RWPE1 (cell line): ENCODE measurements around the gene SRRM2.

ENCODE experiments used
- CTCF ChIA-PET: fragments of 350-600 bp; sonication (Branson Sonifier 250); formaldehyde crosslinking; extraction: SDS; loops from one replicate; lab custom pipeline; 2021; lab: Yijun Ruan, JAX
- POLR2A ChIA-PET: fragments of 400-600 bp; formaldehyde crosslinking; extraction: SDS; loops from one replicate; lab custom pipeline; 2020; ENCODE audit warnings: antibody characterized with exemption; ENCODE audit not compliant: low non-redundant PET; lab: Yijun Ruan, JAX
- DNase-seq: peaks from one replicate; pipeline ENCODE4 v3.0.0; 2012; ENCODE audit warnings: low spot score
- H3K27ac ChIP-seq: fragments of 450-650 bp; 2 replicates; pipeline ENCODE4 v1.5.1; 2017
- TF ChIP-seq, protein P1 (sequence below): fragments of 450-650 bp; conservative IDR thresholded peaks from 2 replicates; pipeline ENCODE4 v1.5.1; 2017; ENCODE audit warnings: low read depth, mild to moderate bottlenecking

Gene SRRM2

GRCh38 chr16:2713985-2714774 lies 38.3 kb upstream of the SRRM2 start:
- H3K27ac ChIP-seq: no peak overlapping the region
- CTCF ChIA-PET: no interaction called here
- TF ChIP-seq, protein P1, sequence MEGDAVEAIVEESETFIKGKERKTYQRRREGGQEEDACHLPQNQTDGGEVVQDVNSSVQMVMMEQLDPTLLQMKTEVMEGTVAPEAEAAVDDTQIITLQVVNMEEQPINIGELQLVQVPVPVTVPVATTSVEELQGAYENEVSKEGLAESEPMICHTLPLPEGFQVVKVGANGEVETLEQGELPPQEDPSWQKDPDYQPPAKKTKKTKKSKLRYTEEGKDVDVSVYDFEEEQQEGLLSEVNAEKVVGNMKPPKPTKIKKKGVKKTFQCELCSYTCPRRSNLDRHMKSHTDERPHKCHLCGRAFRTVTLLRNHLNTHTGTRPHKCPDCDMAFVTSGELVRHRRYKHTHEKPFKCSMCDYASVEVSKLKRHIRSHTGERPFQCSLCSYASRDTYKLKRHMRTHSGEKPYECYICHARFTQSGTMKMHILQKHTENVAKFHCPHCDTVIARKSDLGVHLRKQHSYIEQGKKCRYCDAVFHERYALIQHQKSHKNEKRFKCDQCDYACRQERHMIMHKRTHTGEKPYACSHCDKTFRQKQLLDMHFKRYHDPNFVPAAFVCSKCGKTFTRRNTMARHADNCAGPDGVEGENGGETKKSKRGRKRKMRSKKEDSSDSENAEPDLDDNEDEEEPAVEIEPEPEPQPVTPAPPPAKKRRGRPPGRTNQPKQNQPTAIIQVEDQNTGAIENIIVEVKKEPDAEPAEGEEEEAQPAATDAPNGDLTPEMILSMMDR: no peak
- POLR2A ChIA-PET: no interaction called here
- DNase-seq: no peak

GRCh38 chr16:2715064-2715463 lies 37.4 kb upstream of the SRRM2 start:
- CTCF ChIA-PET: interaction anchor here (0.7 kb wide), 1 partner anchor 22 kb away, joined by 4 read pairs; no protein-coding TSS in a partner anchor
- POLR2A ChIA-PET: no interaction called here
- H3K27ac ChIP-seq: no peak overlapping the region
- TF ChIP-seq, protein P1: no peak
- DNase-seq: no peak

GRCh38 chr16:2715519-2715918 lies 36.9 kb upstream of the SRRM2 start:
- TF ChIP-seq, protein P1: no peak
- ChIA-PET POLR2A (no interaction called here), CTCF (no interaction called here)
- no peak overlapping the region for H3K27ac ChIP-seq
- peak; percentile 48 for DNase-seq

- DNase-seq: no peak
- ChIA-PET CTCF (no interaction called here), POLR2A (no interaction called here)
- 0 out of 2 replicates have a peak overlapping the region, but pooled peaks have one; percentile 1 for H3K27ac ChIP-seq
- TF ChIP-seq, protein P1: no peak
Measured at GRCh38 chr16:2715966-2716885, 36.2 kb upstream of the SRRM2 start.

DNA sequence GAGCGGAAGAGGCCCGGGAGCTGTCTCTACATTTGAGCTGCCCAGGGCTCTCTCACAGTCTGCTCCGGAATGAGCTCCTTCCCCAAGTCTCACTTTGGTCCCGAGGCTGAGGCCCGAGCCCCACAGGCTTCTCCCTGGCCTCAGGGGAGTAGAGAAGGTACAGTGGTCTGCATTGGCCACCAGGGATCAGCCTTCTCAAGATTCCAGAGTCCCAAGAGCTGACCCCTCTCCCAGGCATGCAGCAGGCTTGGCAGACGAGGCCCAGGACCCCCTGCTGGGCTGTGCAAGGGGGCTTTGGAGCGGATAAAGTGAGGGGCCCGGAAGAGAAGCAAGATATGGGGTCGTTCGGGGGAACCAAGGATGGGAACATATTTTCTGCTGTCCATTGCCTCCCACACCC lies 35.5 kb upstream of the SRRM2 start:
- no peak for DNase-seq
- ChIA-PET CTCF (no interaction called here), POLR2A (no interaction called here)
- TF ChIP-seq, protein P1: no peak
- H3K27ac ChIP-seq: 0 out of 2 replicates have a peak overlapping the region, but pooled peaks have one; percentile 1
